B cell (primary cell): ENCODE measurements around the gene RCBTB1. TPM values are rescaled to one million over a fixed set of nuclear protein-coding genes. Genes with fewer than 3 reads are reported as not detected.
A peak's percentile ranks its signal among the peaks of the same experiment; 100 is the strongest.
"Not testable (repeated sequence)": the region's sequence is repeated elsewhere in the genome, so short reads cannot be mapped to it uniquely, and the experiment has no call there.

Experiments used
- ATAC-seq: fragments of 200-7000 bp; cut with Tn5 transposase; one replicate; pipeline ENCODE4 v1.10.0; 2021; ENCODE audit warnings: low read depth, mild to moderate bottlenecking, moderate number of reproducible peaks, moderate library complexity
- CTCF ChIA-PET: fragments of 350-600 bp; sonication (Branson Sonifier 250); formaldehyde crosslinking; loops from one replicate; lab custom pipeline; 2021; ENCODE audit warnings: antibody characterized with exemption, inconsistent platforms; lab: Charles Lee
- POLR2A ChIA-PET: fragments of 350-600 bp; sonication (Branson Sonifier 250); formaldehyde crosslinking; loops from one replicate; lab custom pipeline; 2021; ENCODE audit warnings: antibody characterized with exemption; lab: Charles Lee
- DNase-seq: peaks from one replicate; pipeline ENCODE4 v3.0.0; 2013
- H2AFZ ChIP-seq: 2 replicates; pipeline ENCODE4 v1.6.1; 2012; ENCODE audit warnings: mild to moderate bottlenecking, low read depth, low read length; ENCODE audit not compliant: insufficient read depth, poor library complexity, severe bottlenecking
- H3K27ac ChIP-seq, 2 donors: 1 replicate in 1 of 2; 2 replicates in 1 of 2; pipeline ENCODE4 v1.5.1; 2012 to 2013; ENCODE audit warnings: low read length in 2 of 2, mild to moderate bottlenecking in 2 of 2, moderate library complexity in 1 of 2
- H3K27me3 ChIP-seq, 4 experiments: fragments of 200-600 bp in 1 of 4; sonication (generic) in 1 of 4; replicated peaks in 1 of 4; 1 replicate in 2 of 4; 2 replicates in 2 of 4; pipeline versions ENCODE4 v1.6.1 to v1.7.0; 2013 to 2016; ENCODE audit warnings: low read length in 3 of 4, mild to moderate bottlenecking in 2 of 4, mixed read lengths in 1 of 4, moderate library complexity in 1 of 4; ENCODE audit not compliant: insufficient read depth in 4 of 4, control insufficient read depth in 3 of 4; ENCODE audit errors: control extremely low read depth in 1 of 4
- H3K36me3 ChIP-seq, 2 experiments: replicated peaks in 1 of 2; 1 replicate in 1 of 2; 2 replicates in 1 of 2; pipeline versions ENCODE4 v1.6.1 to v1.7.1; 2013; ENCODE audit warnings: low read length in 1 of 2; ENCODE audit not compliant: insufficient read depth in 2 of 2, control insufficient read depth in 1 of 2; ENCODE audit errors: control extremely low read depth in 1 of 2, extremely low read depth in 1 of 2
- H3K4me1 ChIP-seq, 2 donors: fragments of 200-600 bp in 1 of 2; sonication (generic) in 1 of 2; 1 replicate in 1 of 2; 2 replicates in 1 of 2; pipeline versions ENCODE4 v1.5.1 to v1.6.1; 2013 to 2017; ENCODE audit warnings: low read length in 2 of 2; ENCODE audit not compliant: control insufficient read depth in 2 of 2, insufficient read depth in 2 of 2
- H3K4me2 ChIP-seq: replicated peaks from 2 replicates; pipeline ENCODE3; 2012; ENCODE audit warnings: mild to moderate bottlenecking, low read depth, low read length; ENCODE audit not compliant: poor library complexity, severe bottlenecking
- H3K4me3 ChIP-seq, 5 experiments: fragments of 200-600 bp in 1 of 5; sonication (generic) in 1 of 5; 1 replicate in 3 of 5; 2 replicates in 2 of 5; pipeline versions ENCODE4 v1.5.1 to v1.7.0; 2011 to 2016; ENCODE audit warnings: low read length in 4 of 5, mild to moderate bottlenecking in 4 of 5, low read depth in 2 of 5, control low read depth in 1 of 5, moderate library complexity in 1 of 5; ENCODE audit not compliant: insufficient read depth in 1 of 5; ENCODE audit errors: control extremely low read depth in 1 of 5, extremely low read depth in 1 of 5
- H3K79me2 ChIP-seq: fragments of 200-600 bp; sonication (generic); one replicate; pipeline ENCODE4 v1.6.0; 2016; ENCODE audit warnings: low read length; ENCODE audit not compliant: control insufficient read depth, insufficient read depth
- H3K9ac ChIP-seq: fragments of 200-600 bp; sonication (generic); 2 replicates; pipeline ENCODE4 v1.6.1; 2017; ENCODE audit warnings: mild to moderate bottlenecking, low read length, moderate library complexity
- H3K9me3 ChIP-seq, 3 donors: one replicate each; pipeline versions ENCODE4 v1.6.1 to v1.7.1; 2013; ENCODE audit warnings: low read length in 2 of 3; ENCODE audit not compliant: control insufficient read depth in 2 of 3, insufficient read depth in 1 of 3; ENCODE audit errors: control extremely low read depth in 1 of 3
- H4K20me1 ChIP-seq: 2 replicates; pipeline ENCODE4 v1.6.0; 2012; ENCODE audit warnings: mild to moderate bottlenecking, low read length; ENCODE audit not compliant: insufficient read depth, control insufficient read depth, poor library complexity, severe bottlenecking
- H3K27ac Mint-ChIP-seq: one replicate; pipeline ENCODE4 v1.8.0; 2021; ENCODE audit warnings: mixed read lengths
- H3K27me3 Mint-ChIP-seq: one replicate; pipeline ENCODE4 v1.8.0; 2021; ENCODE audit warnings: mixed read lengths
- H3K4me1 Mint-ChIP-seq: one replicate; pipeline ENCODE4 v1.8.0; 2021; ENCODE audit warnings: mixed read lengths
- H3K4me3 Mint-ChIP-seq: one replicate; pipeline ENCODE4 v1.8.0; 2021; ENCODE audit warnings: mixed read lengths
- H3K9me3 Mint-ChIP-seq: one replicate; pipeline ENCODE4 v1.8.0; 2022; ENCODE audit warnings: mixed read lengths; ENCODE audit not compliant: insufficient read depth
- EZH2 ChIP-seq: IDR thresholded peaks from 2 replicates; pipeline ENCODE4 v1.6.1; 2012; ENCODE audit warnings: borderline replicate concordance, low read depth, mild to moderate bottlenecking, moderate library complexity, low read length; ENCODE audit not compliant: insufficient read depth, poor library complexity, severe bottlenecking
- WGBS: methylation state at CpG from one replicate; pipeline ENCODE4 v1.1.5; 2013; ENCODE audit warnings: missing lambda C conversion rate; ENCODE audit not compliant: insufficient coverage; 5-methylcytosine and 5-hydroxymethylcytosine counted together
- intact Hi-C: fragments of 100-400 bp; cut with micrococcal nuclease; formaldehyde crosslinking; loops from one replicate; pipeline ENCODE4 v1.10.0; 2022
- polyA plus RNA-seq: library from polyadenylated mRNA; depleted of rRNA; stranded (reverse); fragments of >200 nt; gene quantifications from 2 replicates; pipeline ENCODE4 v1.2.3, GENCODE V29; 2012
- total RNA-seq, 2 donors: library from RNA; stranded (reverse); fragments of 120-200 nt in 1 of 2; gene quantifications; 1 replicate in 1 of 2; 2 replicates in 1 of 2; pipeline versions ENCODE4 v1.2.3 to v1.2.4, GENCODE V29; 2013 to 2022
- TF ChIP-seq, protein P1 (sequence below): fragments of 200-600 bp; IDR thresholded peaks from one replicate; pipeline ENCODE4 v1.8.0; 2022; ENCODE audit warnings: antibody characterized with exemption, mild to moderate bottlenecking

RCBTB1 gene
- total and polyA plus RNA-seq, 2 donors (not counting 1 experiment from before 2014, with no cell fraction given): 10.7 to 35.2 TPM

DNA sequence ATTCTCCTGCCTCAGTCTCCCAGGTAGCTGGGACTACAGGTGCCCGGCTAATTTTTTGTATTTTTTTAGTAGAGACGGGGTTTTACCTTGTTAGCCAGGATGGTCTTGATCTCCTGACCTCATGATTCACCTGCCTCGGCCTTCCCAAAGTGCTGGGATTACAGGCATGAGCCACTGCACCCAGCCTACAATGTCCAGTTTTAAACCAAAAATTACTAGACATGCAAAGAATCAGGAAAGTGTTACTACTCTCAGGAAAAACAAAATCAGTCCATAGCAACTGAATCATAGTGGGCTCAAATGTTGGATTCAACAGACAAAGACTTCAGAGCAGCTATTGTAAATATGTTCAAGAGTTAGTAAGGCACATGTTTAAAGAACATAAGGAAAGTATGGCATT, 26.7 kb upstream of the RCBTB1 start:
- DNase-seq, H3K9me3 ChIP-seq, H2AFZ ChIP-seq, H3K9me3 Mint-ChIP-seq, POLR2A ChIA-PET, H3K27ac ChIP-seq, H3K36me3 ChIP-seq, H3K4me3 Mint-ChIP-seq, H3K27me3 ChIP-seq, H3K27me3 Mint-ChIP-seq, ATAC-seq, H3K4me2 ChIP-seq, intact Hi-C loops, H3K9ac ChIP-seq, H3K79me2 ChIP-seq, H3K4me3 ChIP-seq, H4K20me1 ChIP-seq: not testable (repeated sequence)
- Mint-ChIP-seq H3K4me1 (peaks cover 24% of the 10 kb centered on the region), H3K27ac (peak overlapping the region; percentile 2)
- CTCF ChIA-PET: interaction anchor here (0.6 to 1.5 kb wide), 3 partner anchors 52 to 162 kb away, joined by 3 to 4 read pairs (median 3); no protein-coding TSS in a partner anchor
- peaks cover 12 to 16% of the 10 kb centered on the region in 2 donors for H3K4me1 ChIP-seq
- no CpG with 5 or more reads among the region's 3 CpGs for WGBS

DNA sequence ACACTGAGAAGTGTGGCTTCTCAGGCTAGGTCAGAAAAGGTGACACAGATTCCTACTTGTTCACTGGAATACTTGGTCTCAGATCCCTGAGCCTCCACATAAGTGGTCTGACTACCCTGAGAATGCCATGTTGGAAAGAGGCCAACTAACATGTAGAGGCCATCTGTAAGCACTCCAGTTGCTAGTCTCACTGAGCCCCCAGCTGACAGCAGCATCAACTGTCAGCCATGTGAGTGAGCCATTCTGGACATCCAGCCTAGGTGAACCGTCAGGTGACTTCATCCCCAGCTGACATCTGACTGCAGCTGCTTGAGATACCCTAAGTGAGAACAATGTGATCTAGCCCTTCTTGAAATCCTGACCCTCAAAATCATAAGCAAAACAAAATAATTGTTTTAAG, 24.8 kb upstream of the RCBTB1 start:
- ATAC-seq (no peak), DNase-seq (no peak)
- H3K36me3 ChIP-seq: no peaks in the 10 kb centered on the region
- no peak overlapping the region for H3K4me2 ChIP-seq
- H3K27me3 ChIP-seq: no peaks in the 10 kb centered on the region
- no peaks in the 10 kb centered on the region for H4K20me1 ChIP-seq
- Mint-ChIP-seq H3K9me3 (no peaks in the 10 kb centered on the region), H3K27ac (no peak overlapping the region), H3K4me1 (peaks cover 19% of the 10 kb centered on the region), H3K4me3 (no peak overlapping the region), H3K27me3 (no peaks in the 10 kb centered on the region)
- WGBS: no CpG with 5 or more reads among the region's 1 CpG
- H3K4me3 ChIP-seq: no peak overlapping the region
- ChIA-PET POLR2A (no interaction called here), CTCF (no interaction called here)
- TF ChIP-seq, protein P1, sequence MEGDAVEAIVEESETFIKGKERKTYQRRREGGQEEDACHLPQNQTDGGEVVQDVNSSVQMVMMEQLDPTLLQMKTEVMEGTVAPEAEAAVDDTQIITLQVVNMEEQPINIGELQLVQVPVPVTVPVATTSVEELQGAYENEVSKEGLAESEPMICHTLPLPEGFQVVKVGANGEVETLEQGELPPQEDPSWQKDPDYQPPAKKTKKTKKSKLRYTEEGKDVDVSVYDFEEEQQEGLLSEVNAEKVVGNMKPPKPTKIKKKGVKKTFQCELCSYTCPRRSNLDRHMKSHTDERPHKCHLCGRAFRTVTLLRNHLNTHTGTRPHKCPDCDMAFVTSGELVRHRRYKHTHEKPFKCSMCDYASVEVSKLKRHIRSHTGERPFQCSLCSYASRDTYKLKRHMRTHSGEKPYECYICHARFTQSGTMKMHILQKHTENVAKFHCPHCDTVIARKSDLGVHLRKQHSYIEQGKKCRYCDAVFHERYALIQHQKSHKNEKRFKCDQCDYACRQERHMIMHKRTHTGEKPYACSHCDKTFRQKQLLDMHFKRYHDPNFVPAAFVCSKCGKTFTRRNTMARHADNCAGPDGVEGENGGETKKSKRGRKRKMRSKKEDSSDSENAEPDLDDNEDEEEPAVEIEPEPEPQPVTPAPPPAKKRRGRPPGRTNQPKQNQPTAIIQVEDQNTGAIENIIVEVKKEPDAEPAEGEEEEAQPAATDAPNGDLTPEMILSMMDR: no peak
- TF ChIP-seq EZH2: no peak
- no peaks in the 10 kb centered on the region for H3K79me2 ChIP-seq
- H3K27ac ChIP-seq: no peak overlapping the region
- intact Hi-C loops: no loop called here
- peaks cover 12 to 19% of the 10 kb centered on the region in 2 donors for H3K4me1 ChIP-seq
- H3K9ac ChIP-seq: no peak overlapping the region
- peaks cover 0 to 5% (median 2%) of the 10 kb centered on the region in 3 donors for H3K9me3 ChIP-seq
- no peak overlapping the region for H2AFZ ChIP-seq
